SK-N-SH (cell line): ENCODE measurements around the gene PRL. TPM values are rescaled to one million over a fixed set of nuclear protein-coding genes. Genes with fewer than 3 reads are reported as not detected.

Experiments
- CTCF ChIA-PET: fragments of 300-600, 350-600 bp; formaldehyde crosslinking; extraction: SDS; loops from one replicate; lab custom pipeline; 2021; lab: Yijun Ruan, JAX
- POLR2A ChIA-PET: fragments of 350-600 bp; sonication (Branson Sonifier 250); formaldehyde crosslinking; extraction: SDS; loops from one replicate; lab custom pipeline; 2020; ENCODE audit warnings: antibody characterized with exemption, inconsistent platforms; lab: Yijun Ruan, JAX
- DNase-seq: peaks from one replicate; pipeline ENCODE4 v3.0.0; 2012
- H2AFZ ChIP-seq: fragments of 200-600 bp; sonication (generic); 2 replicates; pipeline ENCODE4 v1.8.1; 2016; ENCODE audit warnings: antibody characterized with exemption, mild to moderate bottlenecking, low read depth
- H3F3A ChIP-seq: fragments of 200-600 bp; sonication (generic); replicated peaks from 2 replicates; pipeline ENCODE3; 2016; ENCODE audit warnings: antibody characterized with exemption, mild to moderate bottlenecking; ENCODE audit not compliant: insufficient read depth
- H3K27ac ChIP-seq, 2 experiments: fragments of 200-500 bp in 1 of 2; fragments of 200-600 bp in 1 of 2; sonication (Bioruptor generic) in 1 of 2; sonication (generic), shearing (Covaris generic) in 1 of 2; 2 replicates each; pipeline versions ENCODE4 v1.5.1 to v1.6.1; 2014 to 2016; ENCODE audit warnings: low read depth in 2 of 2, inconsistent platforms in 1 of 2, low read length in 1 of 2, mild to moderate bottlenecking in 1 of 2, mixed read lengths in 1 of 2
- H3K27me3 ChIP-seq: fragments of 200-600 bp; sonication (generic), shearing (Covaris generic); 2 replicates; pipeline ENCODE4 v1.6.1; 2016; ENCODE audit warnings: mixed run types; ENCODE audit not compliant: insufficient read depth
- H3K36me3 ChIP-seq, 2 experiments: fragments of 200-500 bp in 1 of 2; fragments of 200-600 bp in 1 of 2; sonication (Bioruptor generic) in 1 of 2; sonication (generic) in 1 of 2; replicated peaks in 1 of 2; 2 replicates each; pipeline versions ENCODE3 to v1.5.1; 2014 to 2016; ENCODE audit warnings: low read length in 1 of 2, mild to moderate bottlenecking in 1 of 2; ENCODE audit not compliant: insufficient read depth in 2 of 2, control insufficient read depth in 1 of 2
- H3K4me1 ChIP-seq, 2 experiments: fragments of 200-500 bp in 1 of 2; fragments of 200-600 bp in 1 of 2; sonication (Bioruptor generic) in 1 of 2; sonication (generic), shearing (Covaris generic) in 1 of 2; 2 replicates each; pipeline versions ENCODE4 v1.5.1 to v1.6.1; 2014 to 2016; ENCODE audit warnings: low read depth in 1 of 2, low read length in 1 of 2, mixed run types in 1 of 2; ENCODE audit not compliant: insufficient read depth in 2 of 2, control insufficient read depth in 1 of 2
- H3K4me2 ChIP-seq: fragments of 200-600 bp; sonication (generic), shearing (Covaris generic); 2 replicates; pipeline ENCODE4 v1.6.1; 2017; ENCODE audit warnings: mixed run types
- H3K4me3 ChIP-seq, 2 experiments: fragments of 200-500 bp in 1 of 2; fragments of 200-600 bp in 1 of 2; sonication (Bioruptor generic) in 1 of 2; sonication (generic), shearing (Covaris generic) in 1 of 2; 2 replicates each; pipeline versions ENCODE4 v1.5.1 to v1.8.1; 2014 to 2016; ENCODE audit warnings: low read depth in 2 of 2, inconsistent platforms in 1 of 2, low read length in 1 of 2, mild to moderate bottlenecking in 1 of 2, mixed read lengths in 1 of 2, moderate library complexity in 1 of 2
- H3K79me2 ChIP-seq: fragments of 200-600 bp; sonication (generic); 2 replicates; pipeline ENCODE4 v1.8.1; 2017; ENCODE audit warnings: mild to moderate bottlenecking; ENCODE audit not compliant: insufficient read depth
- H3K9ac ChIP-seq: fragments of 200-600 bp; sonication (generic); 2 replicates; pipeline ENCODE4 v1.6.1; 2017; ENCODE audit warnings: mixed run types
- H3K9me2 ChIP-seq: fragments of 200-600 bp; sonication (generic); 2 replicates; pipeline ENCODE4 v1.6.1; 2017; ENCODE audit warnings: mixed run types
- H3K9me3 ChIP-seq: fragments of 200-600 bp; sonication (generic); 2 replicates; pipeline ENCODE4 v1.6.1; 2017; ENCODE audit warnings: mixed run types, mild to moderate bottlenecking, moderate library complexity
- H4K20me1 ChIP-seq: fragments of 200-600 bp; sonication (generic); 2 replicates; pipeline ENCODE4 v1.6.1; 2017; ENCODE audit warnings: mild to moderate bottlenecking, mixed run types; ENCODE audit not compliant: insufficient read depth
- CHD2 ChIP-seq: fragments of 150-350 bp; IDR thresholded peaks from 2 replicates; pipeline ENCODE4 v1.6.1; 2018; ENCODE audit warnings: low read length; ENCODE audit not compliant: partially characterized antibody
- CTCF ChIP-seq: fragments of 200-600 bp; sonication (generic); IDR thresholded peaks from 2 replicates; pipeline ENCODE4 v1.6.1; 2017; ENCODE audit warnings: antibody characterized with exemption, mild to moderate bottlenecking, moderate library complexity
- ELF1 ChIP-seq: IDR thresholded peaks from 2 replicates; pipeline ENCODE4 v1.4.0; 2012
- EP300 ChIP-seq, 2 experiments: IDR thresholded peaks; 2 replicates each; pipeline versions ENCODE4 v1.4.0 to v1.6.1; 2012; ENCODE audit warnings: borderline replicate concordance in 1 of 2, low read depth in 1 of 2, low read length in 1 of 2
- FOSL2 ChIP-seq: IDR thresholded peaks from 2 replicates; pipeline ENCODE4 v1.4.0; 2012; ENCODE audit warnings: low read depth, mild to moderate bottlenecking, moderate library complexity, borderline replicate concordance
- FOXM1 ChIP-seq: IDR thresholded peaks from 2 replicates; pipeline ENCODE4 v1.4.0; 2012; ENCODE audit warnings: low read depth, mild to moderate bottlenecking
- GABPA ChIP-seq: IDR thresholded peaks from 2 replicates; pipeline ENCODE4 v1.4.0; 2012; ENCODE audit warnings: low read depth, mild to moderate bottlenecking
- IRF3 ChIP-seq: fragments of 150-350 bp; IDR thresholded peaks from 2 replicates; pipeline ENCODE4 v1.6.1; 2016; ENCODE audit warnings: mild to moderate bottlenecking, low read depth, low read length
- JUND ChIP-seq: IDR thresholded peaks from 2 replicates; pipeline ENCODE4 v1.4.0; 2012
- MEF2A ChIP-seq: IDR thresholded peaks from 2 replicates; pipeline ENCODE4 v1.4.0; 2012; ENCODE audit warnings: low read depth, borderline replicate concordance
- MXI1 ChIP-seq: IDR thresholded peaks from 2 replicates; pipeline ENCODE4 v1.6.1; 2012; ENCODE audit warnings: mild to moderate bottlenecking, low read depth, low read length, improper control_type of control experiment
- NFIC ChIP-seq: IDR thresholded peaks from 2 replicates; pipeline ENCODE4 v1.4.0; 2012; ENCODE audit warnings: borderline replicate concordance
- NRF1 ChIP-seq: IDR thresholded peaks from 2 replicates; pipeline ENCODE4 v1.6.1; 2012; ENCODE audit warnings: low read depth, mild to moderate bottlenecking, low read length
- PBX3 ChIP-seq: IDR thresholded peaks from 2 replicates; pipeline ENCODE4; 2012
- RCOR1 ChIP-seq: fragments of 150-350 bp; IDR thresholded peaks from 2 replicates; pipeline ENCODE4 v1.6.1; 2017; ENCODE audit warnings: antibody characterized with exemption, low read length
- REST ChIP-seq: IDR thresholded peaks from 2 replicates; pipeline ENCODE4 v1.6.1; 2012; ENCODE audit warnings: mild to moderate bottlenecking, low read depth, low read length, moderate library complexity
- RXRA ChIP-seq: IDR thresholded peaks from 2 replicates; pipeline ENCODE4 v1.4.0; 2012; ENCODE audit warnings: low read depth, mild to moderate bottlenecking, borderline replicate concordance
- TEAD4 ChIP-seq: IDR thresholded peaks from 2 replicates; pipeline ENCODE4 v1.4.0; 2012; ENCODE audit warnings: mild to moderate bottlenecking, borderline replicate concordance; ENCODE audit not compliant: insufficient read depth
- USF1 ChIP-seq: IDR thresholded peaks from 2 replicates; pipeline ENCODE4 v1.4.0; 2012; ENCODE audit warnings: low read depth, borderline replicate concordance
- YY1 ChIP-seq: IDR thresholded peaks from 2 replicates; pipeline ENCODE4 v1.4.0; 2012; ENCODE audit warnings: low read depth, mild to moderate bottlenecking
- WGBS: methylation state at CpG from one replicate; pipeline ENCODE4 v1.1.6; 2017; ENCODE audit warnings: low lambda C conversion rate; 5-methylcytosine and 5-hydroxymethylcytosine counted together
- polyA plus RNA-seq, 3 experiments: library from polyadenylated mRNA; depleted of rRNA; stranded (reverse); fragments of >200 nt; gene quantifications; 2 replicates each; pipeline ENCODE4 v1.2.3, GENCODE V29; 2012

The PRL gene
- polyA plus RNA-seq, 1 of the 3 experiments (the other 2 are of a cell fraction), result not detected

GRCh38 chr6:22288721-22289120 is 8.1 kb downstream of the PRL start (continued):
- TF ChIP-seq MXI1, result no peak

GRCh38 chr6:22284666-22285065 is 12.2 kb downstream of the PRL start:
- 87% methylated on average over 2 of the region's 2 CpGs for WGBS
- ChIA-PET CTCF (no interaction called here), POLR2A (no interaction called here)
- Histone ChIP-seq H2AFZ (no peak overlapping the region), H3K4me3 (no peak overlapping the region), H3F3A (no peaks in the 10 kb centered on the region), H3K27me3 (no peaks in the 10 kb centered on the region), H3K9ac (no peak overlapping the region), H3K79me2 (no peaks in the 10 kb centered on the region), H3K36me3 (no peaks in the 10 kb centered on the region), H3K27ac (no peak overlapping the region), H3K9me2 (no peaks in the 10 kb centered on the region), H3K4me1 (no peaks in the 10 kb centered on the region; a peak in 1 of 4 replicates), H3K4me2 (no peak overlapping the region), H3K9me3 (no peaks in the 10 kb centered on the region), H4K20me1 (no peaks in the 10 kb centered on the region)
- TF ChIP-seq PBX3 (no peak), REST (no peak), CTCF (no peak), NFIC (no peak), RXRA (no peak), MXI1 (no peak), FOXM1 (no peak), GABPA (no peak), USF1 (no peak), MEF2A (no peak), EP300 (IDR thresholded peaks at IDR 0.05; ENCODE audit: borderline replicate concordance in 1 of 2, low read depth in 1 of 2, low read length in 1 of 2) (no peak), IRF3 (no peak), NRF1 (no peak), ELF1 (no peak), TEAD4 (no peak), FOSL2 (no peak), JUND (no peak), RCOR1 (no peak), CHD2 (no peak), YY1 (no peak)
- no peak for DNase-seq
